HUES48 (cell line): ENCODE data around the gene PCMTD2.

Source experiments
- H3K27ac ChIP-seq: one replicate; pipeline ENCODE4 v1.7.0; 2013; ENCODE audit warnings: low read depth, low read length, inconsistent platforms
- H3K27me3 ChIP-seq: 2 replicates; pipeline ENCODE4 v1.6.1; 2013; ENCODE audit warnings: mild to moderate bottlenecking, low read length; ENCODE audit not compliant: control insufficient read depth, insufficient read depth
- H3K36me3 ChIP-seq: 2 replicates; pipeline ENCODE4 v1.6.1; 2013; ENCODE audit warnings: low read length; ENCODE audit not compliant: control insufficient read depth, insufficient read depth
- H3K4me1 ChIP-seq: 2 replicates; pipeline ENCODE4 v1.6.1; 2013; ENCODE audit warnings: mild to moderate bottlenecking, low read length; ENCODE audit not compliant: control insufficient read depth, insufficient read depth
- H3K4me3 ChIP-seq: 2 replicates; pipeline ENCODE4 v1.5.1; 2013; ENCODE audit warnings: mild to moderate bottlenecking, low read depth, low read length
- H3K9ac ChIP-seq: 2 replicates; pipeline ENCODE4 v1.6.1; 2013; ENCODE audit warnings: mild to moderate bottlenecking, low read depth, low read length, moderate library complexity
- H3K9me3 ChIP-seq: 2 replicates; pipeline ENCODE4 v1.6.1; 2013; ENCODE audit warnings: low read length; ENCODE audit not compliant: control insufficient read depth, insufficient read depth

The PCMTD2 gene

DNA sequence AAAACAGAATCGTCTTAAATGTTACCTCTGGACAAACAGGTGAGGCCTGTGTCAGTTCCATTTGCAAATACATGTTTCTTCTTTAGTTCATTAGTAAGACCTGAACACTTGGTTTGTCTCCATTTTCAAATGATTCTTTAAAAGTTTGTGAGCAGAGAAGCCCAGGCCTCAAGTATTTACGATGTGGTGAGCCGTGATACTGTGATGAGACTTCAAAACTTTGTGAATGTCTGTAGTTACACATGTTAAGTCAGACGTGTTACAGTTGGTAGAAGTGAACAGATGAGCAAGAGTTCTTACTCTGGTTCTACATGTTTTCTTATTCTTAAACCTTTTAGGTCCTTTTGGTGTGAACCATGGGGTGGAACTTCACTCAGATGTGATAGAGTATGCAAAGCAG, 8.5 kb downstream of the PCMTD2 start:
- Histone ChIP-seq H3K9ac (no peak overlapping the region), H3K4me3 (no peak overlapping the region), H3K36me3 (peaks cover 23% of the 10 kb centered on the region), H3K27ac (no peak overlapping the region), H3K27me3 (no peaks in the 10 kb centered on the region), H3K9me3 (no peaks in the 10 kb centered on the region), H3K4me1 (peaks cover 2% of the 10 kb centered on the region; the same call in 1 of the 2 replicates)

DNA sequence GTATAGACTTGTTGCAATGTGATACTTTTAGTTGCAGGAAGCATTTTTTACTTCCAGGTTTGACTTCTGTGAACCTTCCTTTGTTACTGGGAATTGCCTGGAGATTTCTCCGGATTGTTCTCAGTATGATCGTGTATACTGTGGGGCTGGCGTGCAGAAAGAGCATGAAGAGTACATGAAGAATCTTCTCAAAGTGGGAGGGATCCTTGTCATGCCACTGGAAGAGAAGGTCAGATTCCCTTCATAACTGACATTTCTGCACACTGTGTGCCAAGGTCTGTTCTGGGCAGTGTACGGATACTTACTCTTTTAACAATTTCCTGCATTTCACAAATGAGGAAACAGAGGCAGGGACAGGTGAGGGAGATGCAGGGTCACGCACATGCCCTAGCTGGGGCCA, 9.7 kb downstream of the PCMTD2 start:
- no peaks in the 10 kb centered on the region for H3K9me3 ChIP-seq
- no peak overlapping the region for H3K9ac ChIP-seq
- peaks cover 20% of the 10 kb centered on the region for H3K36me3 ChIP-seq
- H3K27ac ChIP-seq, result no peak overlapping the region
- H3K4me3 ChIP-seq, result no peak overlapping the region
- no peaks in the 10 kb centered on the region for H3K4me1 ChIP-seq
- no peaks in the 10 kb centered on the region for H3K27me3 ChIP-seq

- Histone ChIP-seq H3K27ac (no peak overlapping the region), H3K36me3 (peaks cover 15% of the 10 kb centered on the region), H3K27me3 (no peaks in the 10 kb centered on the region), H3K4me3 (no peak overlapping the region), H3K4me1 (no peaks in the 10 kb centered on the region), H3K9ac (no peak overlapping the region), H3K9me3 (no peaks in the 10 kb centered on the region)
These were observed 11.4 kb downstream of the PCMTD2 start for GRCh38 chr20:64266988-64267387.

- no peak overlapping the region for H3K27ac ChIP-seq
- peaks cover 12% of the 10 kb centered on the region for H3K36me3 ChIP-seq
- H3K9ac ChIP-seq, result no peak overlapping the region
- H3K27me3 ChIP-seq, result no peaks in the 10 kb centered on the region
- no peak overlapping the region for H3K4me3 ChIP-seq
- no peaks in the 10 kb centered on the region for H3K9me3 ChIP-seq
- no peaks in the 10 kb centered on the region for H3K4me1 ChIP-seq
These were observed 12.6 kb downstream of the PCMTD2 start for GRCh38 chr20:64268174-64268573.

DNA sequence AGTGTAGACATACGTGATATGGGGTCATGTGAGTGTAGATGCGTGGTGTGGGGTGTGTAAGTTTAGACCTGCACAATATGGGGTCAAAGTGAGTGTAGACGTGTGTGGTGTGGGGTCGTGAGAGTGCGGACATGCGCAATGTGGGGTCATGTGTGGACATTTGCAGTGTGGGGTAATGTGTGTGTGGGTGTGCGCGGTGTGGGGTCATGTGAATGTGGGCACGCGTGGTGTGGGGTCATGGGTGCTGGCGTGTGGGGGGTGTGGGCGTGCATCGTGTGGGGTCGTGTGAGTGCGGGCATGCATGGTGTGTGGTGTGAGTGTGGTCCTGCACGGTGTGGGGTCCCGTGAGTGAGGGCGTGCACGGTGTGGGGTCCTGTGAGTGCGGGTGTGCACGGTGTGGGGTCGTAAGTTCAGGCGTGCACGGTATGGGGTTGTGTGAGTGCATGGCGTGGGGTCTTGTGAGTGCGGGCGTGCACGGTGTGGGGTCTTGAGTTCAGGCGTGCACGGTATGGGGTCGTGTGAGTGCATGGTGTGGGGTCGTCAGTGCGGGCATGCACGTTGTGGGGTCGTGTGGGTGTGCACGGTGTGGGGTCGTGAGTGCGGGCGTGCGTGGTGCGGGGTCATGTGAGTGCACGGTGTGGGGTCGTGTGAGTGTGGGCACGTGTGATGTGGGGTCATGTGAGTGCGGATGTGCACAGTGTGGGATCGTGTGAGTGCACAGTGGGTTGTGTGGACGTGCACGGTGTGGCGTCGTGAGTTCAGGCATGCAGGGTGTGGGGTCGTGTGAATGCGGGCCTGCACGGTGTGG, 14.3 kb downstream of the PCMTD2 start:
- peaks cover 24% of the 10 kb centered on the region for H3K36me3 ChIP-seq

GRCh38 chr20:64271636-64272035, 16.1 kb downstream of the PCMTD2 start:
- Histone ChIP-seq H3K9ac (no peak overlapping the region), H3K27me3 (no peaks in the 10 kb centered on the region), H3K27ac (no peak overlapping the region), H3K4me1 (no peaks in the 10 kb centered on the region), H3K9me3 (no peaks in the 10 kb centered on the region), H3K36me3 (peaks cover 18% of the 10 kb centered on the region), H3K4me3 (no peak overlapping the region)

More for the DNA sequence above, 14.3 kb downstream of the PCMTD2 start:
- Histone ChIP-seq H3K9ac (no peak overlapping the region), H3K27ac (no peak overlapping the region), H3K4me3 (no peak overlapping the region), H3K4me1 (no peaks in the 10 kb centered on the region), H3K9me3 (no peaks in the 10 kb centered on the region), H3K27me3 (no peaks in the 10 kb centered on the region)

- peaks cover 18% of the 10 kb centered on the region for H3K36me3 ChIP-seq
- H3K27ac ChIP-seq, result no peak overlapping the region
- H3K9ac ChIP-seq, result no peak overlapping the region
- H3K27me3 ChIP-seq, result no peaks in the 10 kb centered on the region
- H3K4me3 ChIP-seq, result no peak overlapping the region
- no peaks in the 10 kb centered on the region for H3K9me3 ChIP-seq
- no peaks in the 10 kb centered on the region for H3K4me1 ChIP-seq
These were observed 17.6 kb downstream of the PCMTD2 start for GRCh38 chr20:64273109-64273508.

DNA sequence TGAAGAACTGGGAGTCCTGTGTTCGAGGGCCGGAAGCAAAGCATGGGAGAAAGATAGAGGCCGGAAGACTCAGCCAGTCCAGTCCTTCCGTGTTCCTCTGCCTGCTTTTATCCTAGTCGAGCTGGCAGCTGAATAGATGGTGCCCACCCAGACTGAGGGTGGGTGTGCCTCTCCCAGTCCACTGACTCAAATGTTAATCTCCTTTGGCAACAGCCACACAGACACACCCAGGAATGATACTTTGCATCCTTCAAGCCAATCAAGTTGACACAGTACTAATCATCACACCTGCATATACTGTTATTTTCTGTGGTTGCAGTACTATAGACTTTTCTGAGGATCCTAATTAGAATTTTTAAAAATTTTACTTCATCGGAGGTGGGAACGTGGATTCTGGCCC, 21.3 kb downstream of the PCMTD2 start:
- Histone ChIP-seq H3K4me3 (no peak overlapping the region), H3K27me3 (no peaks in the 10 kb centered on the region), H3K9ac (no peak overlapping the region), H3K4me1 (no peaks in the 10 kb centered on the region), H3K36me3 (peaks cover 18% of the 10 kb centered on the region), H3K9me3 (no peaks in the 10 kb centered on the region), H3K27ac (no peak overlapping the region)

- peaks cover 18% of the 10 kb centered on the region for H3K36me3 ChIP-seq
- no peaks in the 10 kb centered on the region for H3K27me3 ChIP-seq
- no peak overlapping the region for H3K27ac ChIP-seq
- H3K9me3 ChIP-seq, result peaks cover 6% of the 10 kb centered on the region
- H3K9ac ChIP-seq, result no peak overlapping the region
- no peaks in the 10 kb centered on the region for H3K4me1 ChIP-seq
- H3K4me3 ChIP-seq, result no peak overlapping the region
These were observed 22.2 kb downstream of the PCMTD2 start for GRCh38 chr20:64277571-64278316.

DNA sequence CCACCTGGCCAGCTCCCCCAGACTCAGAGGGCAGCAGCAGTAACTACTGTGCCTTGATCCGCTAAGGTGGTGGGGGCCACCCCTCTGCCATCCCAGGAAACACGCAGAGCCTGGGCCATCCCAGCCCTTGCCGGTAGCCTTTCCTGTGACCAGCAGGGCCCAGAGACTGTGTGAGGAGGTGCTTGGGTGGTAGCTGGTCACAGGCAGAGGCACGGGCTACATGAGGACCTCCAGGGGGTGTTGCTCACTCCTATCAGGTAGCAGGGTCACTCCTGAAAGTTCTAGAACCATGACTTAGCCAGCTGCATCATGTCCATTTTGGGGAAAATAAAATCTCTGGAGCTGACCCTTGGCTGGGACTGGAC, 22.8 kb downstream of the PCMTD2 start:
- no peak overlapping the region for H3K9ac ChIP-seq
- H3K4me3 ChIP-seq, result no peak overlapping the region
- H3K36me3 ChIP-seq, result peaks cover 14% of the 10 kb centered on the region
- H3K4me1 ChIP-seq, result no peaks in the 10 kb centered on the region
- H3K27me3 ChIP-seq, result no peaks in the 10 kb centered on the region
- no peak overlapping the region for H3K27ac ChIP-seq
- peaks cover 12% of the 10 kb centered on the region for H3K9me3 ChIP-seq

DNA sequence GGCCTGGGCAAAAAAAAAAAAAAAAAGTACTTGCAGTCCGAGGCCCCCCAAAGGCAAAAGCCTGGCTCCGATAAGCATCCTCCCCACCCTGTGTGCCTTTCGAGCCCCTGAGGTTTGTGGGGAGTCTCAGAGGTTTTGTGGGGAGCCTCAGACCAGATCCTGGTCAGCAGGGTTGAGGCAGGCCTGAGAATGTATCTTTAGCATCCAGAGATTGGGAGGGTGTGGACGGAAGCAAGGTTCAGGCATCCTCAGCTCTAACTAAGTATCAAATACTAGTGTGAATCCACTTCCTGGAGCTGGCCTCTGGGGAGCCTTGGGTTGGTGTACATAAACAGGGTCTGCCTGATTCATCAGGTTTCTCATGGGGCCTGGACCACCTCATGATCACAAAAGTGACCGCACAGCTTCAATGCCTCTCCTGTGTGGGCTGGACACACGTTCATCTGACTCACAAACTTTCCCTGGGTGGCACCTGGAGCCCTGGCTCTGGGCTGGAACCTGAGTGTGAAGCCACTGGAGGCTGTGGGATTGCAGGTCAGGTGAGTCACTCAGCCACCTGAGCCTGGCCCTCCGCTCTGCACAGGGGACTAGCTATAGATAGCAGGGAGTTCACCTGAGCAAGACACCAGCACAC, 24.4 kb downstream of the PCMTD2 start:
- H3K4me3 ChIP-seq, result no peak overlapping the region
- no peaks in the 10 kb centered on the region for H3K4me1 ChIP-seq
- H3K27ac ChIP-seq, result no peak overlapping the region
- no peaks in the 10 kb centered on the region for H3K27me3 ChIP-seq
- 0 out of 2 replicates have a peak, but pooled peaks cover 3% of the 10 kb centered on the region for H3K36me3 ChIP-seq
- H3K9ac ChIP-seq, result no peak overlapping the region
- H3K9me3 ChIP-seq, result peaks cover 28% of the 10 kb centered on the region
